HepG2 (cell line): Measurements from ENCODE around the gene ASIC2. TPM values are rescaled to one million over a fixed set of nuclear protein-coding genes. Genes with fewer than 3 reads are reported as not detected.

Experiments
- ATAC-seq: fragments of 200-7000 bp; cut with Tn5 transposase; 3 replicates; pipeline ENCODE4 v1.9.1; 2020; ENCODE audit warnings: mild to moderate bottlenecking, moderate library complexity
- BruUV-seq: library from RNA; stranded (reverse); fragments of 400-500 nt; replicated peaks from 2 replicates; lab custom pipeline; 2021; lab: Mats Ljungman, UMichigan
- CTCF ChIA-PET: fragments of 300-600 bp; formaldehyde crosslinking; extraction: SDS; loops from one replicate; lab custom pipeline; 2021; ENCODE audit warnings: low total read pairs, inconsistent platforms, low intra/inter-chr PET ratio; lab: Yijun Ruan, JAX
- POLR2A ChIA-PET: fragments of 350-600 bp; sonication (Branson Sonifier 250); formaldehyde crosslinking; loops from one replicate; lab custom pipeline; 2020; ENCODE audit warnings: antibody characterized with exemption, inconsistent platforms; lab: Yijun Ruan, JAX
- DNase-seq: peaks from one replicate; pipeline ENCODE4 v3.0.0-alpha.2; 2015; ENCODE audit warnings: low spot score
- FAIRE-seq: peaks from 3 replicates; lab custom pipeline; 2011; peaks lifted over from hg19 to GRCh38; lab: Jason Lieb, UNC
- H2AFZ ChIP-seq: one replicate; pipeline ENCODE4 v1.6.1; 2011; ENCODE audit warnings: low read length, inconsistent platforms
- H3K27ac ChIP-seq: fragments of 300-600 bp; 3 replicates; pipeline ENCODE4 v1.8.0; 2011; ENCODE audit warnings: mixed run types, mild to moderate bottlenecking, mixed read lengths, low read length, inconsistent platforms; ENCODE audit not compliant: insufficient read depth; ENCODE audit errors: extremely low read length
- H3K27me3 ChIP-seq, 2 experiments: fragments of 200-600 bp in 1 of 2; 2 replicates in 1 of 2; 3 replicates in 1 of 2; pipeline versions ENCODE4 v1.6.0 to v1.8.0; 2011; ENCODE audit warnings: low read length in 2 of 2, mild to moderate bottlenecking in 2 of 2, moderate library complexity in 2 of 2, inconsistent platforms in 1 of 2; ENCODE audit not compliant: insufficient read depth in 2 of 2, control insufficient read depth in 1 of 2
- H3K36me3 ChIP-seq, 2 experiments: fragments of 200-600 bp in 1 of 2; replicated peaks in 1 of 2; 2 replicates in 1 of 2; 3 replicates in 1 of 2; pipeline versions ENCODE4 v1.5.1 to v1.8.0; 2011; ENCODE audit warnings: low read length in 2 of 2, inconsistent platforms in 1 of 2; ENCODE audit not compliant: insufficient read depth in 2 of 2, control insufficient read depth in 1 of 2
- H3K4me1 ChIP-seq: 2 replicates; pipeline ENCODE4 v1.5.1; 2012; ENCODE audit warnings: low read length, inconsistent platforms; ENCODE audit not compliant: insufficient read depth
- H3K4me2 ChIP-seq: 2 replicates; pipeline ENCODE4 v1.6.0; 2011; ENCODE audit warnings: low read depth, low read length, inconsistent platforms
- H3K4me3 ChIP-seq, 3 experiments: fragments of 200-600 bp in 1 of 3; sonication (generic), shearing (Covaris generic) in 1 of 3; replicated peaks in 1 of 3; 2 replicates each; pipeline ENCODE4 v1.5.1; 2011 to 2016; ENCODE audit warnings: low read length in 3 of 3, inconsistent platforms in 2 of 3, low read depth in 2 of 3, mild to moderate bottlenecking in 2 of 3, control low read depth in 1 of 3, mixed read lengths in 1 of 3; ENCODE audit not compliant: insufficient read depth in 1 of 3
- H3K79me2 ChIP-seq: one replicate; pipeline ENCODE4 v1.6.1; 2011; ENCODE audit warnings: low read length, inconsistent platforms; ENCODE audit not compliant: insufficient read depth
- H3K9ac ChIP-seq: 2 replicates; pipeline ENCODE4 v1.6.0; 2011; ENCODE audit warnings: mild to moderate bottlenecking, low read depth, low read length, inconsistent platforms; ENCODE audit not compliant: insufficient read depth
- H3K9me3 ChIP-seq: 2 replicates; pipeline ENCODE4 v1.5.1; 2012; ENCODE audit warnings: mild to moderate bottlenecking, low read length
- H4K20me1 ChIP-seq: 2 replicates; pipeline ENCODE4 v1.6.0; 2011; ENCODE audit warnings: inconsistent platforms, mild to moderate bottlenecking, low read length, moderate library complexity; ENCODE audit not compliant: insufficient read depth
- KAT2B ChIP-seq: fragments of 150-350 bp; IDR thresholded peaks from 2 replicates; pipeline ENCODE4 v1.6.1; 2014; ENCODE audit warnings: low read depth, low read length, borderline replicate concordance
- PTBP1 ChIP-seq: fragments of 200-400 bp; formaldehyde crosslinking; IDR thresholded peaks from 2 replicates; pipeline ENCODE4 v1.6.1; 2018; ENCODE audit warnings: low read length, low read depth; ENCODE audit not compliant: poor library complexity, severe bottlenecking
- RARA ChIP-seq: IDR thresholded peaks from 2 replicates; pipeline ENCODE4 v1.6.1; 2016; ENCODE audit warnings: missing genetic modification reagents, missing compliant biosample characterization
- SRF ChIP-seq: IDR thresholded peaks from 2 replicates; pipeline ENCODE4 v1.6.1; 2011; ENCODE audit warnings: mild to moderate bottlenecking, low read depth, low read length, moderate library complexity
- ZBTB20 ChIP-seq: sonication (generic); formaldehyde crosslinking; IDR thresholded peaks from 2 replicates; pipeline ENCODE4 v1.8.1; 2023; ENCODE audit warnings: missing genetic modification reagents, low read depth, mild to moderate bottlenecking, borderline replicate concordance
- ZBTB21 ChIP-seq: sonication (generic); formaldehyde crosslinking; IDR thresholded peaks from 2 replicates; pipeline ENCODE4 v1.4.0; 2020; ENCODE audit warnings: missing genetic modification reagents
- WGBS: methylation state at CpG from one replicate; pipeline ENCODE4 v1.1.6; 2017; ENCODE audit warnings: low lambda C conversion rate; 5-methylcytosine and 5-hydroxymethylcytosine counted together
- in situ Hi-C: cut with HindIII; loops from 2 replicates; pipeline ENCODE4 v1.10.0; 2017; ENCODE audit warnings: low pct_unique_long_range_greater_than_20kb; ENCODE audit not compliant: extremely low pct_ligation_motif_present
- intact Hi-C: fragments of 100-400 bp; cut with micrococcal nuclease; formaldehyde crosslinking; loops from one replicate; pipeline ENCODE4 v1.10.0; 2022; ENCODE audit not compliant: unreplicated experiment
- polyA plus RNA-seq, 8 experiments: library from polyadenylated mRNA; depleted of rRNA in 3 of 8; stranded (reverse) in 7 of 8; unstranded in 1 of 8; fragments of >200 nt; fragmentation: Illumina TruSeq in 4 of 8; extraction: Trizol in 4 of 8; gene quantifications; 2 replicates each; pipeline versions ENCODE4 v1.2.1 to v1.2.3, GENCODE V29; 2011 to 2016; ENCODE audit warnings: low read depth in 4 of 8, missing spikeins in 1 of 8, mixed read lengths in 1 of 8; ENCODE audit not compliant: insufficient read depth in 1 of 8
- total RNA-seq, 5 experiments: library from RNA; depleted of rRNA; stranded (reverse); fragments of >200 nt; fragmentation: Illumina TruSeq; extraction: Trizol; gene quantifications; 2 replicates each; pipeline ENCODE4 v1.2.3, GENCODE V29; 2016; ENCODE audit warnings: low read depth in 1 of 5
- TF ChIP-seq, protein P1 (sequence below): sonication (generic); formaldehyde crosslinking; IDR thresholded peaks from 2 replicates; pipeline ENCODE4 v1.5.0; 2020; ENCODE audit warnings: mild to moderate bottlenecking, missing genetic modification reagents, borderline replicate concordance
- TF ChIP-seq, protein P2 (sequence below): sonication (generic); formaldehyde crosslinking; IDR thresholded peaks from 2 replicates; pipeline ENCODE4 v1.5.1; 2020; ENCODE audit warnings: missing genetic modification reagents, mild to moderate bottlenecking, borderline replicate concordance
- TF ChIP-seq, protein P3 (sequence below): sonication (generic); formaldehyde crosslinking; IDR thresholded peaks from 2 replicates; pipeline ENCODE4 v1.8.1; 2023; ENCODE audit warnings: mild to moderate bottlenecking, missing genetic modification reagents, borderline replicate concordance
- TF ChIP-seq, protein P4 (sequence below): sonication (generic); formaldehyde crosslinking; IDR thresholded peaks from 2 replicates; pipeline ENCODE4 v1.4.0; 2020; ENCODE audit warnings: low read depth, missing genetic modification reagents

ASIC2 gene
- total and polyA plus RNA-seq, 2 of the 13 experiments (the other 11 are each of a cell fraction or from before 2014, with no cell fraction given): not detected

DNA sequence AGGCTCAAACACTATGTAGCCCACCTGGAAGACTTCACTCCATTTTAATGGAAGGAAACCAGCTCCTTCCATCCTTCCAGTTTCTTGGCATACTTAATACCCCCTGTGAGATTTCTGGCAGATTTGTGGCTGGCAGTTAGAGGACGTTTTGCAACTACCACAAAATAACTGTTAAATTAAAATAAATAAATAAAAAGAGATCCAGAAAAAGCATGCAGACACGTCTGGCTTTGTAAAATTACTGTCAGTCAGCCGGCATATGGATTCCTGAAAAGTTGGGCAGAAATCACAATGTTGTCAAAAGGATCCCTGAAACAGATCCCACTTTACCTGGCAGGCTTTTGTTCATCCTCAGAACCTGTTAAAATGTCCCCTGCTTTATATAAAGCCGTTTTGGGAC lies 113.9 kb downstream of the ASIC2 start:
- no peaks in the 10 kb centered on the region for H3K79me2 ChIP-seq
- H3K4me3 ChIP-seq: no peak overlapping the region
- peaks cover 0 to 3% of the 10 kb centered on the region in 2 experiments; a peak in 1 of 5 replicates for H3K27me3 ChIP-seq
- no TSS peak for BruUV-seq
- FAIRE-seq: no peak
- no peak overlapping the region for H3K4me2 ChIP-seq
- no peak overlapping the region for H3K9ac ChIP-seq
- H2AFZ ChIP-seq: no peak overlapping the region
- no peaks in the 10 kb centered on the region for H3K9me3 ChIP-seq
- no peak for DNase-seq
- H3K36me3 ChIP-seq: no peaks in the 10 kb centered on the region
- WGBS: 3% methylated on average over 4 of the region's 4 CpGs
- no peaks in the 10 kb centered on the region for H4K20me1 ChIP-seq
- ATAC-seq: no peak
- ChIA-PET CTCF (no interaction called here), POLR2A (no interaction called here)
- in situ Hi-C loops: no loop called here
- no peak overlapping the region for H3K27ac ChIP-seq
- intact Hi-C loops: no loop called here
- H3K4me1 ChIP-seq: no peaks in the 10 kb centered on the region
- TF ChIP-seq SRF (no peak), RARA (CRISPR knock-in tag) (no peak), PTBP1 (no peak), ZBTB20 (no peak), KAT2B (no peak), ZBTB21 (CRISPR knock-in tag) (no peak)
- TF ChIP-seq, protein P1, sequence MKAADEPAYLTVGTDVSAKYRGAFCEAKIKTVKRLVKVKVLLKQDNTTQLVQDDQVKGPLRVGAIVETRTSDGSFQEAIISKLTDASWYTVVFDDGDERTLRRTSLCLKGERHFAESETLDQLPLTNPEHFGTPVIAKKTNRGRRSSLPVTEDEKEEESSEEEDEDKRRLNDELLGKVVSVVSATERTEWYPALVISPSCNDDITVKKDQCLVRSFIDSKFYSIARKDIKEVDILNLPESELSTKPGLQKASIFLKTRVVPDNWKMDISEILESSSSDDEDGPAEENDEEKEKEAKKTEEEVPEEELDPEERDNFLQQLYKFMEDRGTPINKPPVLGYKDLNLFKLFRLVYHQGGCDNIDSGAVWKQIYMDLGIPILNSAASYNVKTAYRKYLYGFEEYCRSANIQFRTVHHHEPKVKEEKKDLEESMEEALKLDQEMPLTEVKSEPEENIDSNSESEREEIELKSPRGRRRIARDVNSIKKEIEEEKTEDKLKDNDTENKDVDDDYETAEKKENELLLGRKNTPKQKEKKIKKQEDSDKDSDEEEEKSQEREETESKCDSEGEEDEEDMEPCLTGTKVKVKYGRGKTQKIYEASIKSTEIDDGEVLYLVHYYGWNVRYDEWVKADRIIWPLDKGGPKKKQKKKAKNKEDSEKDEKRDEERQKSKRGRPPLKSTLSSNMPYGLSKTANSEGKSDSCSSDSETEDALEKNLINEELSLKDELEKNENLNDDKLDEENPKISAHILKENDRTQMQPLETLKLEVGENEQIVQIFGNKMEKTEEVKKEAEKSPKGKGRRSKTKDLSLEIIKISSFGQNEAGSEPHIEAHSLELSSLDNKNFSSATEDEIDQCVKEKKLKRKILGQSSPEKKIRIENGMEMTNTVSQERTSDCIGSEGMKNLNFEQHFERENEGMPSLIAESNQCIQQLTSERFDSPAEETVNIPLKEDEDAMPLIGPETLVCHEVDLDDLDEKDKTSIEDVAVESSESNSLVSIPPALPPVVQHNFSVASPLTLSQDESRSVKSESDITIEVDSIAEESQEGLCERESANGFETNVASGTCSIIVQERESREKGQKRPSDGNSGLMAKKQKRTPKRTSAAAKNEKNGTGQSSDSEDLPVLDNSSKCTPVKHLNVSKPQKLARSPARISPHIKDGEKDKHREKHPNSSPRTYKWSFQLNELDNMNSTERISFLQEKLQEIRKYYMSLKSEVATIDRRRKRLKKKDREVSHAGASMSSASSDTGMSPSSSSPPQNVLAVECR: no peak
- TF ChIP-seq, protein P2, sequence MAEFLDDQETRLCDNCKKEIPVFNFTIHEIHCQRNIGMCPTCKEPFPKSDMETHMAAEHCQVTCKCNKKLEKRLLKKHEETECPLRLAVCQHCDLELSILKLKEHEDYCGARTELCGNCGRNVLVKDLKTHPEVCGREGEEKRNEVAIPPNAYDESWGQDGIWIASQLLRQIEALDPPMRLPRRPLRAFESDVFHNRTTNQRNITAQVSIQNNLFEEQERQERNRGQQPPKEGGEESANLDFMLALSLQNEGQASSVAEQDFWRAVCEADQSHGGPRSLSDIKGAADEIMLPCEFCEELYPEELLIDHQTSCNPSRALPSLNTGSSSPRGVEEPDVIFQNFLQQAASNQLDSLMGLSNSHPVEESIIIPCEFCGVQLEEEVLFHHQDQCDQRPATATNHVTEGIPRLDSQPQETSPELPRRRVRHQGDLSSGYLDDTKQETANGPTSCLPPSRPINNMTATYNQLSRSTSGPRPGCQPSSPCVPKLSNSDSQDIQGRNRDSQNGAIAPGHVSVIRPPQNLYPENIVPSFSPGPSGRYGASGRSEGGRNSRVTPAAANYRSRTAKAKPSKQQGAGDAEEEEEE (CRISPR knock-in tag): no peak
- TF ChIP-seq, protein P3, sequence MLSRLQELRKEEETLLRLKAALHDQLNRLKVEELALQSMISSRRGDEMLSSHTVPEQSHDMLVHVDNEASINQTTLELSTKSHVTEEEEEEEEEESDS: no peak
- TF ChIP-seq, protein P4, sequence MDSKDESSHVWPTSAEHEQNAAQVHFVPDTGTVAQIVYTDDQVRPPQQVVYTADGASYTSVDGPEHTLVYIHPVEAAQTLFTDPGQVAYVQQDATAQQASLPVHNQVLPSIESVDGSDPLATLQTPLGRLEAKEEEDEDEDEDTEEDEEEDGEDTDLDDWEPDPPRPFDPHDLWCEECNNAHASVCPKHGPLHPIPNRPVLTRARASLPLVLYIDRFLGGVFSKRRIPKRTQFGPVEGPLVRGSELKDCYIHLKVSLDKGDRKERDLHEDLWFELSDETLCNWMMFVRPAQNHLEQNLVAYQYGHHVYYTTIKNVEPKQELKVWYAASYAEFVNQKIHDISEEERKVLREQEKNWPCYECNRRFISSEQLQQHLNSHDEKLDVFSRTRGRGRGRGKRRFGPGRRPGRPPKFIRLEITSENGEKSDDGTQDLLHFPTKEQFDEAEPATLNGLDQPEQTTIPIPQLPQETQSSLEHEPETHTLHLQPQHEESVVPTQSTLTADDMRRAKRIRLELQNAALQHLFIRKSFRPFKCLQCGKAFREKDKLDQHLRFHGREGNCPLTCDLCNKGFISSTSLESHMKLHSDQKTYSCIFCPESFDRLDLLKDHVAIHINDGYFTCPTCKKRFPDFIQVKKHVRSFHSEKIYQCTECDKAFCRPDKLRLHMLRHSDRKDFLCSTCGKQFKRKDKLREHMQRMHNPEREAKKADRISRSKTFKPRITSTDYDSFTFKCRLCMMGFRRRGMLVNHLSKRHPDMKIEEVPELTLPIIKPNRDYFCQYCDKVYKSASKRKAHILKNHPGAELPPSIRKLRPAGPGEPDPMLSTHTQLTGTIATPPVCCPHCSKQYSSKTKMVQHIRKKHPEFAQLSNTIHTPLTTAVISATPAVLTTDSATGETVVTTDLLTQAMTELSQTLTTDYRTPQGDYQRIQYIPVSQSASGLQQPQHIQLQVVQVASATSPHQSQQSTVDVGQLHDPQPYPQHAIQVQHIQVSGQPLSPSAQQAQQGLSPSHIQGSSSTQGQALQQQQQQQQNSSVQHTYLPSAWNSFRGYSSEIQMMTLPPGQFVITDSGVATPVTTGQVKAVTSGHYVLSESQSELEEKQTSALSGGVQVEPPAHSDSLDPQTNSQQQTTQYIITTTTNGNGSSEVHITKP (CRISPR knock-in tag): no peak
